Mucosa of gallbladder (tissue), 1 donor: ENCODE measurements around the gene SPINT2. TPM values are rescaled to one million over a fixed set of nuclear protein-coding genes. Genes with fewer than 3 reads are reported as not detected.
"Not testable (repeated sequence)": the region's sequence is repeated elsewhere in the genome, so short reads cannot be mapped to it uniquely, and the experiment has no call there.

Source experiments
- DNase-seq: peaks from one replicate; pipeline ENCODE4 v3.0.0-alpha.2; 2020; ENCODE audit warnings: low spot score
- total RNA-seq: library from RNA; stranded (reverse); gene quantifications from one replicate; pipeline ENCODE4 v1.2.1, GENCODE V29; 2021
- donor health status: DM: no; HTN: no; CAD: no.

SPINT2 gene
- total RNA-seq, 1 donor from 2014 or later, result 567 TPM

GRCh38 chr19:38239816-38240215 is 24.6 kb upstream of the SPINT2 start:
- DNase-seq, result no peak

- no peak for DNase-seq
These were observed 21.1 kb upstream of the SPINT2 start for GRCh38 chr19:38243279-38243673.

- no peak for DNase-seq
These were observed 18.4 kb upstream of the SPINT2 start for GRCh38 chr19:38245826-38246498.

GRCh38 chr19:38247126-38247525 is 17.2 kb upstream of the SPINT2 start:
- no peak for DNase-seq

- DNase-seq, result no peak
These were observed 16.6 kb upstream of the SPINT2 start for GRCh38 chr19:38247734-38248268.

GRCh38 chr19:38248421-38248820 is 16.0 kb upstream of the SPINT2 start:
- DNase-seq, result no peak

- DNase-seq, result no peak
These were observed 13.9 kb upstream of the SPINT2 start for GRCh38 chr19:38250428-38250820.

- DNase-seq, result no peak
These were observed 13.4 kb upstream of the SPINT2 start for GRCh38 chr19:38250821-38251563.

GRCh38 chr19:38251564-38252051 is 12.8 kb upstream of the SPINT2 start:
- no peak for DNase-seq

- no peak for DNase-seq
These were observed 12.0 kb upstream of the SPINT2 start for GRCh38 chr19:38252385-38252784.

- no peak for DNase-seq
These were observed 11.3 kb upstream of the SPINT2 start for GRCh38 chr19:38252941-38253691.

- no peak for DNase-seq
These were observed 10.6 kb upstream of the SPINT2 start for GRCh38 chr19:38253788-38254187.

- DNase-seq, result no peak
These were observed 8.9 kb upstream of the SPINT2 start for GRCh38 chr19:38255383-38256014.

- not testable (repeated sequence) for DNase-seq
These were observed 2.4 kb upstream of the SPINT2 start for GRCh38 chr19:38261942-38262341.

GRCh38 chr19:38262585-38263268 is 1.6 kb upstream of the SPINT2 start:
- no peak for DNase-seq

GRCh38 chr19:38263689-38264485 is 486 bp upstream of the SPINT2 start:
- DNase-seq, result peak; percentile 91

- no peak for DNase-seq
These were observed 964 bp downstream of the SPINT2 start for GRCh38 chr19:38265213-38265861.

- no peak for DNase-seq
These were observed 1.6 kb downstream of the SPINT2 start for GRCh38 chr19:38265921-38266429.

GRCh38 chr19:38266981-38267597 is 2.7 kb downstream of the SPINT2 start:
- DNase-seq, result no peak
